NCI-H2029 treated with DMSO at 0.1 percent for 48 hours (cell line): ENCODE measurements around the gene MED9.
"Not testable (repeated sequence)": the region's sequence is repeated elsewhere in the genome, so short reads cannot be mapped to it uniquely, and the experiment has no call there.

Source experiments
- DNase-seq: peaks from one replicate; lab custom pipeline; 2025; lab: John Stamatoyannopoulos, UW

MED9 gene

GRCh38 chr17:17476865-17477467, at the start of gene MED9:
Gene MED9 (plus strand): TSS chr17:17477000. CDS start chr17:17477042, 42 bp downstream.
- DNase-seq, result peak; percentile 73

- no peak for DNase-seq
These were observed 47.6 kb upstream of the MED9 start for GRCh38 chr17:17429222-17429621.

GRCh38 chr17:17430924-17431323, 45.9 kb upstream of the MED9 start:
- not testable (repeated sequence) for DNase-seq

- DNase-seq, result no peak
These were observed 45.2 kb upstream of the MED9 start for GRCh38 chr17:17431605-17432004.

GRCh38 chr17:17433000-17433703, 43.6 kb upstream of the MED9 start:
- no peak for DNase-seq

- DNase-seq, result no peak
These were observed 42.3 kb upstream of the MED9 start for GRCh38 chr17:17434477-17434876.

GRCh38 chr17:17435323-17435722, 41.5 kb upstream of the MED9 start:
- DNase-seq, result no peak

- no peak for DNase-seq
These were observed 39.3 kb upstream of the MED9 start for GRCh38 chr17:17437461-17437860.

GRCh38 chr17:17437893-17438292, 38.9 kb upstream of the MED9 start:
- DNase-seq, result no peak

GRCh38 chr17:17440010-17440843, 36.6 kb upstream of the MED9 start:
- peak; percentile 85 for DNase-seq

GRCh38 chr17:17440938-17441675, 35.7 kb upstream of the MED9 start:
- no peak for DNase-seq

GRCh38 chr17:17443173-17443572, 33.6 kb upstream of the MED9 start:
- DNase-seq, result no peak

GRCh38 chr17:17445296-17445924, 31.4 kb upstream of the MED9 start:
- no peak for DNase-seq

- DNase-seq, result peak; percentile 52
These were observed 30.7 kb upstream of the MED9 start for GRCh38 chr17:17445925-17446665.

- DNase-seq, result no peak
These were observed 30.1 kb upstream of the MED9 start for GRCh38 chr17:17446666-17447155.

- no peak for DNase-seq
These were observed 29.5 kb upstream of the MED9 start for GRCh38 chr17:17447264-17447663.

- no peak for DNase-seq
These were observed 28.7 kb upstream of the MED9 start for GRCh38 chr17:17448076-17448475.

- DNase-seq, result no peak
These were observed 28.1 kb upstream of the MED9 start for GRCh38 chr17:17448723-17449122.

GRCh38 chr17:17453088-17453487, 23.7 kb upstream of the MED9 start:
- no peak for DNase-seq

- no peak for DNase-seq
These were observed 22.5 kb upstream of the MED9 start for GRCh38 chr17:17454276-17454675.

GRCh38 chr17:17454700-17455099, 22.1 kb upstream of the MED9 start:
- peak; percentile 45 for DNase-seq
